ENCODE data around the gene HOXC13. TPM values are rescaled to one million over a fixed set of nuclear protein-coding genes. Genes with fewer than 3 reads are reported as not detected.

Gene HOXC13
- total and polyA plus RNA-seq, 2 experiments from 2014 or later: 0.20 to 0.69 TPM

DNA sequence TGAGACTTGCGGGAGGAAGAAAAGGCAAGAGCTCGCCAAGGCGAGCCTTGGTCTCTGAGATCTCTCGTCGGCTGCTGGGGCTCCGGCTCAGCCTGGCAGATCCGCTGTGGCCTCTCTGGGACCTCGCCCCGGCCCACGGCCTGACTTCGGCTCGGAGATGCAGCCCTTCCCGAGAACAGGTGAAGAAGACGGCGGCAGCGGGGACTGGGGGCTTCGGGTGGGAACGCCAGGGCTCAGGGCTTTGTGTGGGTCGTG lies 55.3 kb downstream of the HOXC13 start:
- Histone ChIP-seq H2AFZ (peak overlapping the region; percentile 35), H3K9me2 (replicated peaks; ENCODE audit: insufficient read depth) (no peaks in the 10 kb centered on the region), H3K27me3 (peaks cover 98% of the 10 kb centered on the region), H3K4me1 (ENCODE audit: insufficient read depth) (peaks cover 23% of the 10 kb centered on the region), H3K4me2 (peak overlapping the region; percentile 83), H3K79me2 (no peaks in the 10 kb centered on the region), H3K27ac (no peak overlapping the region), H3K36me3 (replicated peaks; ENCODE audit: insufficient read depth, low read depth) (no peaks in the 10 kb centered on the region), H3K4me3 (no peak overlapping the region), H3K9me3 (ENCODE audit: low read depth) (no peaks in the 10 kb centered on the region), H4K20me1 (ENCODE audit: insufficient read depth, poor library complexity, severe bottlenecking) (no peaks in the 10 kb centered on the region)
- 16% methylated on average over 19 of the region's 19 CpGs for WGBS (ENCODE audit: low lambda C conversion rate, missing lambda C conversion rate)
- DNase-seq (ENCODE audit: low spot score): no peak
- peak; percentile 27 for TF ChIP-seq EZH2phosphoT487 (IDR thresholded peaks at IDR 0.05; ENCODE audit: low read depth, severe bottlenecking, unreplicated experiment)
- TF ChIP-seq, protein P1, sequence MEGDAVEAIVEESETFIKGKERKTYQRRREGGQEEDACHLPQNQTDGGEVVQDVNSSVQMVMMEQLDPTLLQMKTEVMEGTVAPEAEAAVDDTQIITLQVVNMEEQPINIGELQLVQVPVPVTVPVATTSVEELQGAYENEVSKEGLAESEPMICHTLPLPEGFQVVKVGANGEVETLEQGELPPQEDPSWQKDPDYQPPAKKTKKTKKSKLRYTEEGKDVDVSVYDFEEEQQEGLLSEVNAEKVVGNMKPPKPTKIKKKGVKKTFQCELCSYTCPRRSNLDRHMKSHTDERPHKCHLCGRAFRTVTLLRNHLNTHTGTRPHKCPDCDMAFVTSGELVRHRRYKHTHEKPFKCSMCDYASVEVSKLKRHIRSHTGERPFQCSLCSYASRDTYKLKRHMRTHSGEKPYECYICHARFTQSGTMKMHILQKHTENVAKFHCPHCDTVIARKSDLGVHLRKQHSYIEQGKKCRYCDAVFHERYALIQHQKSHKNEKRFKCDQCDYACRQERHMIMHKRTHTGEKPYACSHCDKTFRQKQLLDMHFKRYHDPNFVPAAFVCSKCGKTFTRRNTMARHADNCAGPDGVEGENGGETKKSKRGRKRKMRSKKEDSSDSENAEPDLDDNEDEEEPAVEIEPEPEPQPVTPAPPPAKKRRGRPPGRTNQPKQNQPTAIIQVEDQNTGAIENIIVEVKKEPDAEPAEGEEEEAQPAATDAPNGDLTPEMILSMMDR (IDR thresholded peaks at IDR 0.05; ENCODE audit: poor library complexity): no peak
- no peak for TF ChIP-seq EZH2 (IDR thresholded peaks at IDR 0.05; ENCODE audit: borderline replicate concordance)

DNA sequence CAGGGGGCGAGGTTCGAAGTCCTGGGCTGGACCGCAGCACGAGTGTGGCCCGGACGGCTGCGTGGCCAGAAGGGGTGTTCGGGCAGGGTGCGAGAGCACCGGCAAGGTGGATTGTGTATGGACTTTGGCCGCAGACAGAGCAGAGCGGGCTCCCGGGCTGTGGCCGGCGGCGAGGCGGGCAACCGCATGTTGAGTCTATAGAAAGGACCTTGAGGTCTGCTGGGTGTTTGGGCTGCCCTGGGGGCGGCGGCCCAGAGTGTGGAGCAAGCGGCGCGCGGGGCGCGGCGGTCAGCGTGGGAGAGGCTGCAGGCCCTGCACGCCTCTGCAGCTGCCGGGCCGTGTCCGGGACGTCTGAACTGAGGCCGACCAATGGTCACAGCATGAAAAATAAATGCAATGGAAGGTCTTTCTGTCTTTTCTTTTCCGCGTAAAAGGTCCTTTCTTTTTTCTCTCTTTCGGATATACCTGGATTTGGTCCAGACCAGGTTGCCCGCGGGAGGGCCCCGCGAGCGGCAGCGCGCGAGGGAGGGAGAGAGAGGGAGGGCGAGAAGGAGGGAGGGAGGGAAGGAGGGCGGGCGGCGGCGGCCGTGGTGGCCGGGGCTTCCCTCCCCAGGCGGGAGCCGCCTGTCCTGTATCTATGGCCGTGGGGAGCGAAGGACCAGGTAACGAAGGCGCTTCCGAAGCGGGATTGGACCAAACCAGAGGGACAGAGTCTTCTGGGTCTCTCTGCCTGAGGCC lies 55.8 kb downstream of the HOXC13 start:
- Histone ChIP-seq H3K27ac (no peak overlapping the region), H3K4me2 (peak overlapping the region; percentile 83)

DNA sequence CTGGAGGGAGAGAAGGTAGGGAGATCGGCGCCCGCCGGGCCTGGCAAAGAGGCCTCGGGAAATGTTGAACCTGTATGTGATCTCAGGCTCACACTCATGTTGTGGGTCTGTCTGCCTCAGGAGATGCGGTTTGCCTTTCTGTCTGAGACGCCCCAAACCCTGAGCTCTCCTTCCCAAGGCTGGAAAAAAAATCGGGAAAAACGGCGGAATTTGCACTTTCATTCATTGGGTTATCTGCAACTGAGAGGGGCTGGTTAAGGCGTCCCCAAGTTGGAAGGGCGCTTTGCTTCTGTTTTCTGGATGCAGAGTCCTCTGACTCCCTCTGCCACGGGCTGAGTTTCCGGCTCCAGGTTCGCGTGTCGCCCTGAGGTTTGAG lies 56.4 kb downstream of the HOXC13 start:
- peak overlapping the region; percentile 67 for H2AFZ ChIP-seq
- H4K20me1 ChIP-seq (ENCODE audit: insufficient read depth, poor library complexity, severe bottlenecking): no peaks in the 10 kb centered on the region
- H3K9me2 ChIP-seq (replicated peaks; ENCODE audit: insufficient read depth): no peaks in the 10 kb centered on the region
- peaks cover 97% of the 10 kb centered on the region for H3K27me3 ChIP-seq
- H3K36me3 ChIP-seq (replicated peaks; ENCODE audit: insufficient read depth, low read depth): no peaks in the 10 kb centered on the region
- no peak overlapping the region for H3K4me3 ChIP-seq
- WGBS (ENCODE audit: low lambda C conversion rate, missing lambda C conversion rate): 8% methylated on average over 17 of the region's 17 CpGs
- H3K4me1 ChIP-seq (ENCODE audit: insufficient read depth): peaks cover 24% of the 10 kb centered on the region
- H3K27ac ChIP-seq: no peak overlapping the region
- TF ChIP-seq, protein P1 (IDR thresholded peaks at IDR 0.05; ENCODE audit: poor library complexity): no peak
- peak; percentile 90 for TF ChIP-seq EZH2 (IDR thresholded peaks at IDR 0.05; ENCODE audit: borderline replicate concordance)
- TF ChIP-seq EZH2phosphoT487 (IDR thresholded peaks at IDR 0.05; ENCODE audit: low read depth, severe bottlenecking, unreplicated experiment): no peak
- no peak for DNase-seq (ENCODE audit: low spot score)
- no peaks in the 10 kb centered on the region for H3K79me2 ChIP-seq
- peak overlapping the region; percentile 83 for H3K4me2 ChIP-seq
- no peaks in the 10 kb centered on the region for H3K9me3 ChIP-seq (ENCODE audit: low read depth)

More for the DNA sequence above, 55.8 kb downstream of the HOXC13 start:
- WGBS (ENCODE audit: low lambda C conversion rate, missing lambda C conversion rate): 9% methylated on average over 47 of the region's 60 CpGs
- TF ChIP-seq EZH2phosphoT487 (IDR thresholded peaks at IDR 0.05; ENCODE audit: low read depth, severe bottlenecking, unreplicated experiment) (peak; percentile 79), EZH2 (IDR thresholded peaks at IDR 0.05; ENCODE audit: borderline replicate concordance) (peak; percentile 63)
- TF ChIP-seq, protein P1 (IDR thresholded peaks at IDR 0.05; ENCODE audit: poor library complexity): no peak
- Histone ChIP-seq H3K27me3 (peaks cover 98% of the 10 kb centered on the region), H3K79me2 (no peaks in the 10 kb centered on the region), H3K36me3 (replicated peaks; ENCODE audit: insufficient read depth, low read depth) (no peaks in the 10 kb centered on the region), H4K20me1 (ENCODE audit: insufficient read depth, poor library complexity, severe bottlenecking) (no peaks in the 10 kb centered on the region), H2AFZ (peak overlapping the region; percentile 52), H3K4me3 (no peak overlapping the region), H3K9me2 (replicated peaks; ENCODE audit: insufficient read depth) (no peaks in the 10 kb centered on the region), H3K4me1 (ENCODE audit: insufficient read depth) (peaks cover 23% of the 10 kb centered on the region), H3K9me3 (ENCODE audit: low read depth) (no peaks in the 10 kb centered on the region)
- DNase-seq (ENCODE audit: low spot score): no peak
